Spleen (tissue), 11 donors: ENCODE measurements around the gene A2ML1. TPM values are rescaled to one million over a fixed set of nuclear protein-coding genes. Genes with fewer than 3 reads are reported as not detected.
"Not testable (repeated sequence)": the region's sequence is repeated elsewhere in the genome, so short reads cannot be mapped to it uniquely, and the experiment has no call there.

Source experiments
- DNase-seq: peaks from one replicate; pipeline ENCODE4 v3.0.0-alpha.2; 2020
- H3K27ac ChIP-seq, 8 donors: fragments of 200-600 bp; sonication (generic) in 7 of 8; 1 replicate in 4 of 8; 2 replicates in 4 of 8; pipeline versions ENCODE4 v1.5.0 to v1.8.0; 2016 to 2021; ENCODE audit warnings: inconsistent platforms in 4 of 8, mild to moderate bottlenecking in 4 of 8, moderate library complexity in 1 of 8
- H3K27me3 ChIP-seq, 7 donors: fragments of 200-600 bp; sonication (generic) in 6 of 7; replicated peaks in 1 of 7; 1 replicate in 4 of 7; 2 replicates in 3 of 7; pipeline versions ENCODE4 v1.5.0 to v1.8.0; 2016 to 2021; ENCODE audit warnings: inconsistent platforms in 3 of 7, mild to moderate bottlenecking in 1 of 7
- H3K36me3 ChIP-seq, 6 donors: fragments of 200-600 bp; sonication (generic) in 5 of 6; 1 replicate in 4 of 6; 2 replicates in 2 of 6; pipeline versions ENCODE4 v1.5.0 to v1.8.0; 2016 to 2021; ENCODE audit warnings: inconsistent platforms in 2 of 6
- H3K4me1 ChIP-seq, 6 donors: fragments of 200-600 bp; sonication (generic) in 5 of 6; 1 replicate in 3 of 6; 2 replicates in 3 of 6; pipeline versions ENCODE4 v1.5.0 to v1.8.0; 2016 to 2021; ENCODE audit warnings: inconsistent platforms in 3 of 6
- H3K4me3 ChIP-seq, 8 donors: fragments of 200-600 bp; sonication (generic) in 7 of 8; 1 replicate in 4 of 8; 2 replicates in 4 of 8; pipeline versions ENCODE4 v1.5.0 to v1.8.0; 2016 to 2021; ENCODE audit warnings: inconsistent platforms in 4 of 8, mild to moderate bottlenecking in 4 of 8, moderate library complexity in 2 of 8
- H3K9me3 ChIP-seq, 8 donors: fragments of 200-600 bp; sonication (generic) in 7 of 8; 1 replicate in 4 of 8; 2 replicates in 4 of 8; pipeline versions ENCODE4 v1.5.0 to v1.8.0; 2016 to 2021; ENCODE audit warnings: inconsistent platforms in 4 of 8
- POLR2A ChIP-seq, 3 donors: fragments of 450-650 bp; IDR thresholded peaks; one replicate each; pipeline ENCODE4 v1.5.1; 2017; ENCODE audit warnings: antibody characterized with exemption in 3 of 3, mild to moderate bottlenecking in 1 of 3
- POLR2AphosphoS5 ChIP-seq, 3 donors: sonication (generic); formaldehyde crosslinking; IDR thresholded peaks; one replicate each; pipeline ENCODE4 v1.5.1; 2017; ENCODE audit warnings: antibody characterized with exemption in 3 of 3
- WGBS, 5 donors: extraction: QIAGEN DNeasy Blood & Tissue Kit in 3 of 5; methylation state at CpG; one replicate each; pipeline versions ENCODE4 v1.1.5 to v1.1.7; 2013 to 2018; 5-methylcytosine and 5-hydroxymethylcytosine counted together
- intact Hi-C: fragments of 100-400 bp; cut with DNase I; formaldehyde crosslinking; loops from one replicate; pipeline ENCODE4 v1.15.0; 2023; ENCODE audit warnings: low total_unique reads
- polyA plus RNA-seq, 3 donors: library from polyadenylated mRNA; stranded (reverse); fragments of 200-250 nt; gene quantifications; one replicate each; pipeline ENCODE4 v1.2.1, GENCODE V29; 2013
- total RNA-seq, 7 donors: library from RNA; depleted of rRNA in 3 of 7; stranded (reverse); fragments of >200 nt in 3 of 7; fragmentation: NEBNext Ultra II Directional in 4 of 7; extraction: Animal tissue kit (Norgen Biotek cat#: 25700) in 4 of 7; gene quantifications; one replicate each; pipeline versions ENCODE4 v1.1.0 to v1.2.1, GENCODE V29; 2016 to 2021
- TF ChIP-seq, protein P1 (sequence below), 11 experiments: fragments of 200-600 bp in 7 of 11; fragments of 450-650 bp in 4 of 11; sonication (generic) in 4 of 11; IDR thresholded peaks in 8 of 11; conservative IDR thresholded peaks in 3 of 11; 1 replicate in 7 of 11; 2 replicates in 4 of 11; pipeline versions ENCODE4 v1.4.0 to v1.8.0; 2016 to 2021; ENCODE audit warnings: antibody characterized with exemption in 11 of 11, inconsistent platforms in 4 of 11, mild to moderate bottlenecking in 1 of 11
- donor health status: healthy with polysubstance abuse.
- donor health status: DM: no; HTN: no; CAD: no; lungs with moderate emphysema.
- donor health status: DM: no; HTN: no; CAD: no.
- donor health status: Bipolar disorder and iron deficiency.
- donor health status: healthy.
- donor health status: DM: no; HTN: no; CAD: no.
- donor health status: DM: yes; HTN: yes; CAD: no.

Gene A2ML1
- total and polyA plus RNA-seq, 10 donors = 0.02 to 0.22 (median 0.02) TPM; not detected in 7

DNA sequence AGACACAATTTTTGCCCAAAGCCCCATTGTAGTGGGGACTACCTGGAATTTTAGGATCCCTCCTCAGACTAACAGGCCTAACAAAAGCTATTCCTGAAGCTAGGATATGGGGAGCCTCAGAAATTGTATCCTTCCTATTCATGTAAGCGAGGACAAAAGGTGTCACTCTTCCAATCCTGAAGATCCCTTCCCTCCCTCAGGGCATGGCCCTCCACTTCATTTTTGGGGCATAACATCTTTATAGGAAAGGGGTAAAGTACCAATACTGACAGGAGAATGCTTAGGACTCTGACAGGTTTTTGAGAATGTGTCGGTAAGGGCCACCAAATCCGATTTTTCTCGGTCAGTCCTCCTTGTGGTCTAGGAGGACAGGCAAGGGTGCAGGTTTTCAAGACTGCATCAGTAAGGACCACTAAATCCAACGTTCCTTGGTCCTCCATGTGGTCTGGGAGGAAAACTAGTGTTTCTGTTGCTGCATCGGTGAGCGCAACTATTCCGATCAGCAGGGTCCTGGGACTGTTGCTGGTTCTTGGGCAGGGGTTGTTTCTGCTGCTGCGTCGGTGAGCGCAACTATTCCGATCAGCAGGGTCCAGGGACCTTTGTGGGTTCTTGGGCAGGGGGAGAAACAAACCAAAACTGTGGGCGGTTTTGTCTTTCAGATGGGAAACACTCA lies 32.9 kb upstream of the A2ML1 start:
- H3K27ac ChIP-seq, H3K36me3 ChIP-seq, H3K4me3 ChIP-seq, intact Hi-C loops, DNase-seq, H3K9me3 ChIP-seq, H3K27me3 ChIP-seq, H3K4me1 ChIP-seq: not testable (repeated sequence)
- 83 to 90% (median 87%) methylated on average over 12 to 13 of the region's 13 CpGs for WGBS, 5 donors

DNA sequence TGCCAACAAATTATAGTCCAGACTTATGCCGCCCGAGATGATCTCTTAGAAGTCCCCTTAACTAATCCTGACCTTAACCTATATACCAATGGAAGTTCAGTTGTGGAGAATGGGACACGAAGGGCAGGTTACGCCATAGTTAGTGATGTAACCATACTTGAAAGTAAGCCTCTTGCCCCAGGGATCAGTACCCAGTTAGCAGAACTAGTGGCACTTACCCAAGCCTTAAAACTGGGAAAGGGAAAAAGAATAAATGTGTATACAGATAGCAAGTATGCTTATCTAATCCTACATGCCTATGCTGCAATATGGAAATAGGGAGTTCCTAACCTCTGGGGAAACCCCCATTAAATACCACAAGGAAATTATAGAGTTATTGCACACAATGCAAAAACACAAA lies 29.2 kb upstream of the A2ML1 start:
- WGBS, 5 donors = 83 to 97% (median 87%) methylated on average over 4 of the region's 4 CpGs
- DNase-seq, H3K36me3 ChIP-seq, intact Hi-C loops, H3K27me3 ChIP-seq, H3K27ac ChIP-seq, H3K4me3 ChIP-seq, H3K9me3 ChIP-seq, H3K4me1 ChIP-seq: not testable (repeated sequence)

- intact Hi-C loops, H3K4me1 ChIP-seq, H3K27ac ChIP-seq, H3K36me3 ChIP-seq, H3K27me3 ChIP-seq, DNase-seq, H3K4me3 ChIP-seq, H3K9me3 ChIP-seq: not testable (repeated sequence)
- 94 to 97% (median 95%) methylated on average over 14 to 21 of the region's 21 CpGs; no CpG with 5 or more reads in 1 of the 5 donors for WGBS, 5 donors
Measured at GRCh38 chr12:8794611-8795010, 27.8 kb upstream of the A2ML1 start.

GRCh38 chr12:8796831-8797626 lies 25.4 kb upstream of the A2ML1 start:
- no peaks in the 10 kb centered on the region for H3K27me3 ChIP-seq
- 69 to 81% (median 72%) methylated on average over 5 of the region's 5 CpGs for WGBS, 5 donors
- H3K4me1 ChIP-seq = no peaks in the 10 kb centered on the region
- no peak for DNase-seq
- peaks cover 0 to 5% (median 0%) of the 10 kb centered on the region in 6 donors for H3K36me3 ChIP-seq
- intact Hi-C loops = no loop called here
- H3K9me3 ChIP-seq = peaks cover 0 to 15% (median 0%) of the 10 kb centered on the region in 8 donors
- H3K4me3 ChIP-seq = no peak overlapping the region
- H3K27ac ChIP-seq = no peak overlapping the region
- TF ChIP-seq POLR2A (IDR thresholded peaks at IDR 0.05) (no peak), POLR2AphosphoS5 (IDR thresholded peaks at IDR 0.05) (no peak)
- TF ChIP-seq, protein P1, sequence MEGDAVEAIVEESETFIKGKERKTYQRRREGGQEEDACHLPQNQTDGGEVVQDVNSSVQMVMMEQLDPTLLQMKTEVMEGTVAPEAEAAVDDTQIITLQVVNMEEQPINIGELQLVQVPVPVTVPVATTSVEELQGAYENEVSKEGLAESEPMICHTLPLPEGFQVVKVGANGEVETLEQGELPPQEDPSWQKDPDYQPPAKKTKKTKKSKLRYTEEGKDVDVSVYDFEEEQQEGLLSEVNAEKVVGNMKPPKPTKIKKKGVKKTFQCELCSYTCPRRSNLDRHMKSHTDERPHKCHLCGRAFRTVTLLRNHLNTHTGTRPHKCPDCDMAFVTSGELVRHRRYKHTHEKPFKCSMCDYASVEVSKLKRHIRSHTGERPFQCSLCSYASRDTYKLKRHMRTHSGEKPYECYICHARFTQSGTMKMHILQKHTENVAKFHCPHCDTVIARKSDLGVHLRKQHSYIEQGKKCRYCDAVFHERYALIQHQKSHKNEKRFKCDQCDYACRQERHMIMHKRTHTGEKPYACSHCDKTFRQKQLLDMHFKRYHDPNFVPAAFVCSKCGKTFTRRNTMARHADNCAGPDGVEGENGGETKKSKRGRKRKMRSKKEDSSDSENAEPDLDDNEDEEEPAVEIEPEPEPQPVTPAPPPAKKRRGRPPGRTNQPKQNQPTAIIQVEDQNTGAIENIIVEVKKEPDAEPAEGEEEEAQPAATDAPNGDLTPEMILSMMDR (IDR thresholded peaks at IDR 0.05 in 8 of 11, conservative IDR thresholded peaks at IDR 0.05 in 3 of 11) = no peak

GRCh38 chr12:8801213-8801612 lies 21.2 kb upstream of the A2ML1 start:
- H3K4me1 ChIP-seq, H3K27ac ChIP-seq, H3K4me3 ChIP-seq, H3K36me3 ChIP-seq, H3K27me3 ChIP-seq, intact Hi-C loops, H3K9me3 ChIP-seq, DNase-seq: not testable (repeated sequence)
- 91 to 97% (median 96%) methylated on average over 3 of the region's 3 CpGs for WGBS, 5 donors

DNA sequence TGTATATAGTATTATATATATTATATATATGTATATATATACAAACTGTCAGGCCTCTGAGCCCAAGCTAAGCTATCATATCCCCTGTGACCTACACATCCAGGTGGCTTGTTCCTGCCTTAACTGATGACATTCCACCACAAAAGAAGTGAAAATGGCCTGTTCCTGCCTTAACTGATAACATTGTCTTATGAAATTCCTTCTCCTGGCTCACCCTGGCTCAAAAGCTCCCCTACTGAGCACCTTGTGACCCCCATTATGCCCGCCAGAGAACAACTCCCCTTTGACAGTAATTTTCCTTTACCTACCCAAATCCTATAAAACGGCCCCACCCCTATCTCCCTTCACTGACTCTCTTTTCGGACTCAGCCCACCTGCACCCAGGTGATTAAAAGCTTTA lies 17.6 kb upstream of the A2ML1 start:
- DNase-seq, intact Hi-C loops, H3K36me3 ChIP-seq, H3K4me3 ChIP-seq, H3K9me3 ChIP-seq, H3K4me1 ChIP-seq, H3K27ac ChIP-seq, H3K27me3 ChIP-seq: not testable (repeated sequence)
- 80 to 91% (median 84%) methylated on average over 3 of the region's 3 CpGs for WGBS, 5 donors

DNA sequence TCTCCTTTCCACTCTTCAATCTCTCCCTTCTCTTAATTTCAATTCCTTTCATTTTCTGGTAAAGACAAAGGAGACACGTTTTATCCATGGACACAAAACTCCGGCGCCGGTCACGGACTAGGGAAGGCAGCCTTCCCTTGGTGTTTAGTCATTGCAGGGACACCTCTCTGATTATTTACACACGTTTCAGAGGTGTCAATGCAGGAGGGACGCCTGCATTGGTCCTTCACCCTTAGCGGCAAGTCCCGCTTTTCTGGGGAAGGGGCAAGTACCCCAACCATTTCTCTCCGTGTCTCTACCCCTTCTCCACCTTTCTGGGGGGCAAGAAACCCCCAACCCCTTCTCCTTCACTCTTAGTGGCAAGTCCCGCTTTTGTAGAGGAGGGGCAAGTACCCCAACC lies 16.9 kb upstream of the A2ML1 start:
- H3K27ac ChIP-seq, H3K9me3 ChIP-seq, H3K36me3 ChIP-seq, H3K4me3 ChIP-seq, H3K4me1 ChIP-seq, H3K27me3 ChIP-seq, intact Hi-C loops, DNase-seq: not testable (repeated sequence)
- 83 to 90% (median 88%) methylated on average over 11 of the region's 11 CpGs for WGBS, 5 donors

GRCh38 chr12:8807084-8807483 lies 15.3 kb upstream of the A2ML1 start:
- intact Hi-C loops, H3K4me3 ChIP-seq, H3K27ac ChIP-seq, H3K4me1 ChIP-seq, H3K27me3 ChIP-seq, H3K36me3 ChIP-seq, H3K9me3 ChIP-seq, DNase-seq: not testable (repeated sequence)
- WGBS, 5 donors = 83 to 99% (median 92%) methylated on average over 11 of the region's 11 CpGs

DNA sequence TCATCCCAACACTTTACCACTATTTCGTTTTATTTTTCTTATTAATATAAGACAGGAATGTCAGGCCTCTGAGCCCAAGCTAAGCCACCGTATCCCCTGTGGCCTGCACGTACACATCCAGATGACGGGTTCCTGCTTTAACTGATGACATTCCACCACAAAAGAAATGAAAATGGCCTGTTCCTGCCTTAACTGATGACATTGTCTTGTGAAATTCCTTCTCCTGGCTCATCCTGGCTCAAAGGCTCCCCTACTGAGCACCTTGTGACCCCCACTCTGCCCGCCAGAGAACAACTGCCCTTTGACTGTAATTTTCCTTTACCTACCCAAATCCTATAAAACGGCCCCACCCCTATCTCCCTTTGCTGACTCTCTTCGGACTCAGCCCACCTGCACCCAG lies 12.3 kb upstream of the A2ML1 start:
- H3K27me3 ChIP-seq, intact Hi-C loops, H3K9me3 ChIP-seq, H3K4me3 ChIP-seq, H3K4me1 ChIP-seq, H3K27ac ChIP-seq, H3K36me3 ChIP-seq, DNase-seq: not testable (repeated sequence)
- WGBS, 5 donors = 84 to 88% (median 86%) methylated on average over 7 of the region's 7 CpGs
